Mammary epithelial cell (primary cell): ENCODE results near the gene ARHGAP26.

Experiments used
- CTCF ChIP-seq, 2 donors: IDR thresholded peaks in 1 of 2; conservative IDR thresholded peaks in 1 of 2; 2 replicates each; pipeline ENCODE4 v1.5.1; 2011 to 2012; ENCODE audit warnings: inconsistent platforms in 2 of 2, low read length in 2 of 2, mild to moderate bottlenecking in 2 of 2, control low read depth in 1 of 2, low read depth in 1 of 2; ENCODE audit not compliant: insufficient read depth in 1 of 2; ENCODE audit errors: extremely low read depth in 1 of 2
- EZH2 ChIP-seq: IDR thresholded peaks from 2 replicates; pipeline ENCODE4 v1.6.1; 2012; ENCODE audit warnings: low read length, inconsistent platforms, borderline replicate concordance

GRCh38 chr5:142974409-142974808 lies 204.2 kb downstream of the ARHGAP26 start:
- no peak for TF ChIP-seq CTCF (conservative IDR thresholded peaks at IDR 0.05 in 1 of 2, IDR thresholded peaks at IDR 0.05 in 1 of 2; ENCODE audit: extremely low read depth in 1 of 2, insufficient read depth in 1 of 2, low read depth in 1 of 2, low read length in 2 of 2)
- no peak for TF ChIP-seq EZH2
